HL-60 (cell line): ENCODE results near the gene CGA.

ENCODE experiments used
- DNase-seq, 2 experiments: peaks; one replicate each; pipeline ENCODE4 v3.0.0-alpha.2; 2010 to 2020; ENCODE audit warnings: low read depth in 1 of 2, low spot score in 1 of 2
- H3K27ac ChIP-seq: fragments of 250-450 bp; sonication (Bioruptor Pico); replicated peaks from 2 replicates; pipeline ENCODE4 v1.5.1; 2020; ENCODE audit warnings: mild to moderate bottlenecking, moderate library complexity
- H3K27me3 ChIP-seq: fragments of 250-450 bp; sonication (Bioruptor Pico); 2 replicates; pipeline ENCODE4 v1.5.1; 2021; ENCODE audit warnings: mild to moderate bottlenecking, moderate library complexity; ENCODE audit not compliant: insufficient read depth, poor library complexity, severe bottlenecking
- H3K4me3 ChIP-seq: replicated peaks from 2 replicates; pipeline ENCODE4 v1.5.1; 2011; ENCODE audit warnings: mild to moderate bottlenecking, control low read depth, low read length; ENCODE audit not compliant: insufficient read depth
- GABPA ChIP-seq: IDR thresholded peaks from 2 replicates; pipeline ENCODE4 v1.6.1; 2012; ENCODE audit warnings: low read depth
- POLR2AphosphoS5 ChIP-seq: IDR thresholded peaks from 2 replicates; pipeline ENCODE4 v1.6.1; 2012; ENCODE audit warnings: low read depth
- SPI1 ChIP-seq: IDR thresholded peaks from 2 replicates; pipeline ENCODE4 v1.6.1; 2012; ENCODE audit warnings: low read depth, mild to moderate bottlenecking, borderline replicate concordance
- TF ChIP-seq, protein P1 (sequence below): IDR thresholded peaks from 2 replicates; pipeline ENCODE4 v1.6.1; 2012; ENCODE audit warnings: low read depth; ENCODE audit not compliant: insufficient replicate concordance
- TF ChIP-seq, protein P2 (sequence below): IDR thresholded peaks from one replicate; pipeline ENCODE4 v1.5.1; 2011; ENCODE audit warnings: low read length, control low read depth, inconsistent platforms; ENCODE audit not compliant: insufficient read depth

The CGA gene

DNA sequence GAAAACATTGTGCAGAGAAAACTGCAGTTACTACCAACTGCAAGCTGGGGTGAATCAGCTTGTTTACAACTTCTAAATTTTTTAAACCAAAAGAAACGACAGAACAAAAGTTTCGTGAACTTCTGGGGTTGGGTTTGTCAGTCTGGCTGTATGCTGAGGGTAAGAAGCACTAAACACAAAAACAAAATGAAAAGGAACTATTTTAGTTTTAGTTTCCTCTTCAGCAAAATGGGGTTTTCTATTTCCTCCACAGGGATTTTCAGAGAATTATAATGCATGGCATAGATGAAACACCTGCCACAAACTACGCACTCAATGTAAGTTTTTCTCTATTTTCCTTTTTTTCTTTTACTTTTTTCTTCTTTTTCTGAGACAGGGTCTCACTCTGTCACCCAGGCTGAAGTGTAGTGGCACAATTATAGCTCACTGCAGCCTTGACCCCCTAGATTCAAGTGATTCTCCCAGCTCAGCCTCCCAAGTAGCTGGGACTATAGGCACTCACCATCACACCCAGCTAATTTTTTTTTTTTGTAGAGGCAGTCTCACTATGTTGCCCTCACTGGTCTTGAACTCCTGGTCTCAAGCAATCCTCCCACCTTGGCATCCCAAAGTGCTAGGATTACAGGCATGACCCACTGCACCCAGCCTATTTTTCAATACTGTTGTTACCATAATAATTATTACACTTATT lies 40.6 kb downstream of the CGA start:
- no peak overlapping the region for H3K4me3 ChIP-seq
- H3K27me3 ChIP-seq, result peaks cover 12% of the 10 kb centered on the region
- no peak overlapping the region for H3K27ac ChIP-seq
- TF ChIP-seq SPI1 (no peak), POLR2AphosphoS5 (no peak), GABPA (no peak)
- TF ChIP-seq, protein P1, sequence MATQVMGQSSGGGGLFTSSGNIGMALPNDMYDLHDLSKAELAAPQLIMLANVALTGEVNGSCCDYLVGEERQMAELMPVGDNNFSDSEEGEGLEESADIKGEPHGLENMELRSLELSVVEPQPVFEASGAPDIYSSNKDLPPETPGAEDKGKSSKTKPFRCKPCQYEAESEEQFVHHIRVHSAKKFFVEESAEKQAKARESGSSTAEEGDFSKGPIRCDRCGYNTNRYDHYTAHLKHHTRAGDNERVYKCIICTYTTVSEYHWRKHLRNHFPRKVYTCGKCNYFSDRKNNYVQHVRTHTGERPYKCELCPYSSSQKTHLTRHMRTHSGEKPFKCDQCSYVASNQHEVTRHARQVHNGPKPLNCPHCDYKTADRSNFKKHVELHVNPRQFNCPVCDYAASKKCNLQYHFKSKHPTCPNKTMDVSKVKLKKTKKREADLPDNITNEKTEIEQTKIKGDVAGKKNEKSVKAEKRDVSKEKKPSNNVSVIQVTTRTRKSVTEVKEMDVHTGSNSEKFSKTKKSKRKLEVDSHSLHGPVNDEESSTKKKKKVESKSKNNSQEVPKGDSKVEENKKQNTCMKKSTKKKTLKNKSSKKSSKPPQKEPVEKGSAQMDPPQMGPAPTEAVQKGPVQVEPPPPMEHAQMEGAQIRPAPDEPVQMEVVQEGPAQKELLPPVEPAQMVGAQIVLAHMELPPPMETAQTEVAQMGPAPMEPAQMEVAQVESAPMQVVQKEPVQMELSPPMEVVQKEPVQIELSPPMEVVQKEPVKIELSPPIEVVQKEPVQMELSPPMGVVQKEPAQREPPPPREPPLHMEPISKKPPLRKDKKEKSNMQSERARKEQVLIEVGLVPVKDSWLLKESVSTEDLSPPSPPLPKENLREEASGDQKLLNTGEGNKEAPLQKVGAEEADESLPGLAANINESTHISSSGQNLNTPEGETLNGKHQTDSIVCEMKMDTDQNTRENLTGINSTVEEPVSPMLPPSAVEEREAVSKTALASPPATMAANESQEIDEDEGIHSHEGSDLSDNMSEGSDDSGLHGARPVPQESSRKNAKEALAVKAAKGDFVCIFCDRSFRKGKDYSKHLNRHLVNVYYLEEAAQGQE, result no peak
- TF ChIP-seq, protein P2, sequence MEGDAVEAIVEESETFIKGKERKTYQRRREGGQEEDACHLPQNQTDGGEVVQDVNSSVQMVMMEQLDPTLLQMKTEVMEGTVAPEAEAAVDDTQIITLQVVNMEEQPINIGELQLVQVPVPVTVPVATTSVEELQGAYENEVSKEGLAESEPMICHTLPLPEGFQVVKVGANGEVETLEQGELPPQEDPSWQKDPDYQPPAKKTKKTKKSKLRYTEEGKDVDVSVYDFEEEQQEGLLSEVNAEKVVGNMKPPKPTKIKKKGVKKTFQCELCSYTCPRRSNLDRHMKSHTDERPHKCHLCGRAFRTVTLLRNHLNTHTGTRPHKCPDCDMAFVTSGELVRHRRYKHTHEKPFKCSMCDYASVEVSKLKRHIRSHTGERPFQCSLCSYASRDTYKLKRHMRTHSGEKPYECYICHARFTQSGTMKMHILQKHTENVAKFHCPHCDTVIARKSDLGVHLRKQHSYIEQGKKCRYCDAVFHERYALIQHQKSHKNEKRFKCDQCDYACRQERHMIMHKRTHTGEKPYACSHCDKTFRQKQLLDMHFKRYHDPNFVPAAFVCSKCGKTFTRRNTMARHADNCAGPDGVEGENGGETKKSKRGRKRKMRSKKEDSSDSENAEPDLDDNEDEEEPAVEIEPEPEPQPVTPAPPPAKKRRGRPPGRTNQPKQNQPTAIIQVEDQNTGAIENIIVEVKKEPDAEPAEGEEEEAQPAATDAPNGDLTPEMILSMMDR, result no peak
- no peak for DNase-seq

DNA sequence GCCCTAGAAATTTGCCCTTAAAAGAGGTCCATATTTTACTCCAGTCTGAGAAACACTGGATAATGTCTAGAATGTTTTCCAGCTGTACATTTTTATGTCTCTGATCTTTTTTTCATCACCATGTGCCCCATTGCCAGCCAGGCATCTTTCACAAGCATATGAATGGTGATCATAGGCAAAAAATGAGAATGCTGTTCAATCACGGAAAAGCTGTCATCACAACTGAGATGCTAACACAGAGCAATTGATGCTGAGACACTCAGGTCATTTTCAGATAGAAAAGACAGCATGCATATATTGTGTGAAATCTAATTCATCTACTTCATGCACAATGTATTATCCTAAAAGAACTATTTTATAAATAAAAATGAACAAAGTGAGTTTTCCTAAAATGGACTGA lies 41.6 kb downstream of the CGA start:
- DNase-seq, result no peak
- Histone ChIP-seq H3K4me3 (no peak overlapping the region), H3K27me3 (peaks cover 15% of the 10 kb centered on the region), H3K27ac (no peak overlapping the region)
- TF ChIP-seq GABPA, result no peak
- no peak for TF ChIP-seq SPI1
- TF ChIP-seq, protein P2, result no peak
- TF ChIP-seq, protein P1, result no peak
- no peak for TF ChIP-seq POLR2AphosphoS5

DNA sequence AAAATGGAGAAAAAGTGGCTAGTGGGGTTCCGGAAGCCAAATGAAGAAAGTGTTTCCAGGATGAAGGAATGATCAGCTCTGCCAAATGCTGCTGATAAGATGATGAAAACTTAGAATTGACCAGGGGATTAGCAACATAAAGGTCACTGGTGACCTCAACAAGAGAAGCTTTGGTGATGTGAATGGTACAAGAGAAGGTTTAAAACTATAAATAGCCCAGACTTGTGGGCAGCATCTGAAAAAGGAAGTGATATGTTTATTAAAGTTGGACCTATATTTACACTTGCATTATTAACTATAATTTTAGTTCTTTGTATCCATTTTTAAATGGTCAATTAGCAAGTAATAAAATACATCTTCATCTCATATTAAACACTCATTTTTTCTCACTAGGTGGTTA lies 45.1 kb downstream of the CGA start:
- no peak for TF ChIP-seq SPI1
- no peak for TF ChIP-seq POLR2AphosphoS5
- TF ChIP-seq, protein P1, result no peak
- TF ChIP-seq, protein P2, result no peak
- TF ChIP-seq GABPA, result no peak
- no peak for DNase-seq
- Histone ChIP-seq H3K27me3 (peaks cover 19% of the 10 kb centered on the region), H3K4me3 (no peak overlapping the region), H3K27ac (no peak overlapping the region)
